GM12878 (cell line): ENCODE results near the gene TMPRSS6.

Experiments
- CTCF ChIP-seq, 3 experiments: IDR thresholded peaks in 2 of 3; conservative IDR thresholded peaks in 1 of 3; 2 replicates each; pipeline ENCODE4 v1.5.1; 2011; ENCODE audit warnings: low read depth in 3 of 3, low read length in 3 of 3, mild to moderate bottlenecking in 3 of 3, control low read depth in 2 of 3, moderate library complexity in 2 of 3, inconsistent platforms in 1 of 3, mixed read lengths in 1 of 3; ENCODE audit not compliant: control insufficient read depth in 2 of 3, insufficient read depth in 1 of 3; ENCODE audit errors: extremely low read depth in 1 of 3
- EP300 ChIP-seq, 2 experiments: fragments of 150-350 bp in 1 of 2; IDR thresholded peaks; 2 replicates each; pipeline ENCODE4 v1.6.1; 2011 to 2012; ENCODE audit warnings: low read depth in 2 of 2, low read length in 2 of 2, borderline replicate concordance in 1 of 2, improper control_type of control experiment in 1 of 2, inconsistent platforms in 1 of 2; ENCODE audit not compliant: control insufficient read depth in 1 of 2
- ETV6 ChIP-seq, 2 experiments: fragments of 450-650 bp in 1 of 2; IDR thresholded peaks in 1 of 2; conservative IDR thresholded peaks in 1 of 2; 2 replicates each; pipeline ENCODE4 v1.6.1; 2014; ENCODE audit warnings: antibody characterized with exemption in 1 of 2, borderline replicate concordance in 1 of 2, low read depth in 1 of 2, mild to moderate bottlenecking in 1 of 2, moderate library complexity in 1 of 2
- GABPA ChIP-seq: IDR thresholded peaks from 2 replicates; pipeline ENCODE4 v1.6.1; 2014; ENCODE audit warnings: antibody characterized with exemption, low read depth, mild to moderate bottlenecking, inconsistent platforms
- MYC ChIP-seq: IDR thresholded peaks from 2 replicates; pipeline ENCODE4 v1.6.1; 2011; ENCODE audit warnings: mild to moderate bottlenecking, low read length, moderate library complexity, inconsistent platforms; ENCODE audit not compliant: insufficient read depth, insufficient replicate concordance, insufficient read length, severe bottlenecking
- NFIC ChIP-seq: IDR thresholded peaks from 2 replicates; pipeline ENCODE4 v1.6.1; 2012; ENCODE audit warnings: low read depth, mild to moderate bottlenecking, inconsistent platforms, low read length, moderate library complexity
- POLR2A ChIP-seq: IDR thresholded peaks from 2 replicates; pipeline ENCODE4 v1.6.1; 2011; ENCODE audit warnings: low read depth, mild to moderate bottlenecking, low read length
- POLR2AphosphoS5 ChIP-seq: IDR thresholded peaks from 2 replicates; pipeline ENCODE4 v1.6.1; 2011; ENCODE audit warnings: mild to moderate bottlenecking, low read length, inconsistent platforms
- SPI1 ChIP-seq: IDR thresholded peaks from 2 replicates; pipeline ENCODE4 v1.6.1; 2011; ENCODE audit warnings: low read depth, mild to moderate bottlenecking, low read length, moderate library complexity, borderline replicate concordance; ENCODE audit not compliant: insufficient read depth
- TCF12 ChIP-seq: IDR thresholded peaks from 2 replicates; pipeline ENCODE4 v1.6.1; 2011; ENCODE audit warnings: low read depth, mild to moderate bottlenecking, low read length
- ZNF217 ChIP-seq: fragments of 450-650 bp; IDR thresholded peaks from 2 replicates; pipeline ENCODE4 v1.6.1; 2017; ENCODE audit warnings: antibody characterized with exemption, mild to moderate bottlenecking
- ZNF24 ChIP-seq: fragments of 450-650 bp; IDR thresholded peaks from 2 replicates; pipeline ENCODE4 v1.6.1; 2017; ENCODE audit warnings: antibody characterized with exemption, mild to moderate bottlenecking
- ZZZ3 ChIP-seq: IDR thresholded peaks from 2 replicates; pipeline ENCODE4 v1.6.1; 2011; ENCODE audit warnings: low read depth; ENCODE audit not compliant: control insufficient read depth, insufficient read length

GRCh38 chr22:37046589-37046988, 62.9 kb downstream of the TMPRSS6 start:
- TF ChIP-seq GABPA, result no peak
- TF ChIP-seq POLR2AphosphoS5, result no peak
- TF ChIP-seq CTCF (IDR thresholded peaks at IDR 0.05 in 2 of 3, conservative IDR thresholded peaks at IDR 0.05 in 1 of 3; ENCODE audit: control insufficient read depth in 2 of 3, extremely low read depth in 1 of 3, insufficient read depth in 1 of 3, low read depth in 3 of 3, low read length in 3 of 3), result no peak
- TF ChIP-seq ZNF24, result no peak
- TF ChIP-seq ETV6 (conservative IDR thresholded peaks at IDR 0.05 in 1 of 2, IDR thresholded peaks at IDR 0.05 in 1 of 2; ENCODE audit: borderline replicate concordance in 1 of 2, low read depth in 1 of 2), result no peak
- no peak for TF ChIP-seq POLR2A
- no peak for TF ChIP-seq MYC
- no peak for TF ChIP-seq SPI1
- no peak for TF ChIP-seq TCF12
- no peak for TF ChIP-seq EP300 (IDR thresholded peaks at IDR 0.05; ENCODE audit: borderline replicate concordance in 1 of 2, control insufficient read depth in 1 of 2, low read depth in 2 of 2, low read length in 2 of 2)
- TF ChIP-seq ZZZ3, result no peak
- TF ChIP-seq ZNF217, result no peak
- no peak for TF ChIP-seq NFIC
